WTC11 (cell line): ENCODE results near the gene ATF5. TPM values are rescaled to one million over a fixed set of nuclear protein-coding genes. Genes with fewer than 3 reads are reported as not detected.

Experiments
- ATAC-seq: fragments of 200-7000 bp; cut with Tn5 transposase; 2 replicates; pipeline ENCODE4 v1.10.0; 2021; ENCODE audit warnings: mild to moderate bottlenecking, moderate library complexity
- CTCF ChIA-PET: fragments of 300-600 bp; sonication (Branson Sonifier 250); formaldehyde crosslinking; loops from one replicate; lab custom pipeline; 2021; ENCODE audit warnings: antibody characterized with exemption; lab: Charles Lee
- POLR2A ChIA-PET: fragments of 350-600 bp; sonication (Branson Sonifier 250); formaldehyde crosslinking; loops from one replicate; lab custom pipeline; 2021; ENCODE audit warnings: antibody characterized with exemption; lab: Charles Lee
- DNase-seq: peaks from one replicate; pipeline ENCODE4 v3.0.0; 2021; ENCODE audit warnings: low spot score
- H3K27ac Mint-ChIP-seq: 2 replicates; pipeline ENCODE4 v1.8.0; 2021; ENCODE audit warnings: mixed read lengths
- H3K27me3 Mint-ChIP-seq: 2 replicates; pipeline ENCODE4 v1.8.0; 2021; ENCODE audit warnings: low read depth, mild to moderate bottlenecking, moderate library complexity, mixed read lengths
- H3K36me3 Mint-ChIP-seq: 2 replicates; pipeline ENCODE4 v1.8.0; 2021; ENCODE audit warnings: mixed read lengths
- H3K4me1 Mint-ChIP-seq: 2 replicates; pipeline ENCODE4 v1.8.0; 2022; ENCODE audit warnings: mixed read lengths
- H3K4me3 Mint-ChIP-seq: 2 replicates; pipeline ENCODE4 v1.8.0; 2021; ENCODE audit warnings: mild to moderate bottlenecking, moderate library complexity, mixed read lengths
- H3K9me3 Mint-ChIP-seq: 2 replicates; pipeline ENCODE4 v1.8.0; 2021; ENCODE audit warnings: mixed read lengths
- AR ChIP-seq: fragments of 250-450 bp; sonication (Bioruptor Pico); IDR thresholded peaks from 2 replicates; pipeline ENCODE4 v1.9.0; 2021; ENCODE audit warnings: mild to moderate bottlenecking
- ATF2 ChIP-seq: sonication (generic); formaldehyde crosslinking; IDR thresholded peaks from 2 replicates; pipeline ENCODE4 v1.8.1; 2022; ENCODE audit warnings: low read depth, missing genetic modification reagents, borderline replicate concordance
- CDX4 ChIP-seq: fragments of 250-450 bp; sonication (Bioruptor Pico); IDR thresholded peaks from 2 replicates; pipeline ENCODE4 v1.9.0; 2021; ENCODE audit warnings: moderate library complexity, mild to moderate bottlenecking, inconsistent platforms, borderline replicate concordance
- E2F1 ChIP-seq: sonication (generic); formaldehyde crosslinking; IDR thresholded peaks from 2 replicates; pipeline ENCODE4 v1.8.0; 2022; ENCODE audit warnings: mild to moderate bottlenecking, missing genetic modification reagents
- ELF4 ChIP-seq: sonication (generic); formaldehyde crosslinking; IDR thresholded peaks from 2 replicates; pipeline ENCODE4 v1.8.1; 2022; ENCODE audit warnings: low read depth, mild to moderate bottlenecking, moderate library complexity, missing genetic modification reagents
- GTF2I ChIP-seq: fragments of 250-450 bp; sonication (Bioruptor Pico); conservative IDR thresholded peaks from 2 replicates; pipeline ENCODE4 v1.4.0; 2021; ENCODE audit warnings: mild to moderate bottlenecking
- IRF2 ChIP-seq: sonication (generic); formaldehyde crosslinking; IDR thresholded peaks from 2 replicates; pipeline ENCODE4 v1.8.0; 2022; ENCODE audit warnings: low read depth, missing genetic modification reagents, borderline replicate concordance
- JAZF1 ChIP-seq: fragments of 250-450 bp; sonication (Bioruptor Pico); IDR thresholded peaks from 2 replicates; pipeline ENCODE4 v1.9.0; 2021; ENCODE audit warnings: moderate library complexity, mild to moderate bottlenecking, inconsistent platforms
- JUN ChIP-seq: sonication (generic); formaldehyde crosslinking; IDR thresholded peaks from 2 replicates; pipeline ENCODE4 v1.8.0; 2023; ENCODE audit warnings: mild to moderate bottlenecking, missing genetic modification reagents
- KAT7 ChIP-seq: sonication (generic); formaldehyde crosslinking; IDR thresholded peaks from 2 replicates; pipeline ENCODE4 v1.8.1; 2023; ENCODE audit warnings: missing genetic modification reagents, mild to moderate bottlenecking, borderline replicate concordance
- MYBL2 ChIP-seq: sonication (generic); formaldehyde crosslinking; IDR thresholded peaks from 2 replicates; pipeline ENCODE4 v1.8.1; 2023; ENCODE audit warnings: mild to moderate bottlenecking, moderate library complexity, missing genetic modification reagents
- OVOL2 ChIP-seq: fragments of 250-450 bp; sonication (Bioruptor Pico); IDR thresholded peaks from 2 replicates; pipeline ENCODE4 v1.9.0; 2021; ENCODE audit warnings: mild to moderate bottlenecking, borderline replicate concordance
- PRDM15 ChIP-seq: sonication (generic); formaldehyde crosslinking; IDR thresholded peaks from 2 replicates; pipeline ENCODE4 v1.8.0; 2022; ENCODE audit warnings: missing genetic modification reagents
- PREB ChIP-seq: sonication (generic); formaldehyde crosslinking; IDR thresholded peaks from 2 replicates; pipeline ENCODE4 v1.8.1; 2022; ENCODE audit warnings: mild to moderate bottlenecking, missing genetic modification reagents, moderate library complexity, borderline replicate concordance
- RORB ChIP-seq: fragments of 250-450 bp; sonication (Bioruptor Pico); IDR thresholded peaks from 2 replicates; pipeline ENCODE4 v1.9.0; 2021; ENCODE audit warnings: mild to moderate bottlenecking
- SP1 ChIP-seq: sonication (generic); formaldehyde crosslinking; conservative IDR thresholded peaks from 2 replicates; pipeline ENCODE4 v1.8.1; 2022; ENCODE audit warnings: missing genetic modification reagents
- TCF7 ChIP-seq: sonication (generic); formaldehyde crosslinking; IDR thresholded peaks from 2 replicates; pipeline ENCODE4 v1.8.0; 2022; ENCODE audit warnings: mild to moderate bottlenecking, low read depth, missing genetic modification reagents, moderate library complexity
- TEAD1 ChIP-seq: sonication (generic); formaldehyde crosslinking; IDR thresholded peaks from 2 replicates; pipeline ENCODE4 v1.8.0; 2022; ENCODE audit warnings: mild to moderate bottlenecking, missing genetic modification reagents
- USF1 ChIP-seq: sonication (generic); formaldehyde crosslinking; IDR thresholded peaks from 2 replicates; pipeline ENCODE4 v1.8.0; 2022; ENCODE audit warnings: mild to moderate bottlenecking, missing genetic modification reagents
- ZNF219 ChIP-seq: sonication (generic); formaldehyde crosslinking; IDR thresholded peaks from 2 replicates; pipeline ENCODE4 v1.8.0; 2023; ENCODE audit warnings: missing genetic modification reagents, mild to moderate bottlenecking, borderline replicate concordance
- ZNF232 ChIP-seq: sonication (generic); formaldehyde crosslinking; IDR thresholded peaks from 2 replicates; pipeline ENCODE4 v1.8.0; 2022; ENCODE audit warnings: mild to moderate bottlenecking, missing genetic modification reagents
- total RNA-seq: library from RNA; stranded (reverse); gene quantifications from 3 replicates; pipeline ENCODE4 v1.2.3, GENCODE V29; 2021

The ATF5 gene
- total RNA-seq, 1 experiment from 2014 or later: 10.8 TPM

GRCh38 chr19:49894011-49894664, 34.9 kb upstream of the ATF5 start (continued):
- no peak for TF ChIP-seq PREB
- TF ChIP-seq IRF2 (CRISPR knock-in tag): no peak
- no peak for TF ChIP-seq E2F1
- TF ChIP-seq TCF7 (CRISPR knock-in tag): no peak
- no peak for TF ChIP-seq USF1 (CRISPR knock-in tag)

- Mint-ChIP-seq H3K9me3 (no peaks in the 10 kb centered on the region), H3K4me3 (no peak overlapping the region), H3K36me3 (no peaks in the 10 kb centered on the region), H3K27ac (no peak overlapping the region), H3K27me3 (peaks cover 35% of the 10 kb centered on the region), H3K4me1 (peaks cover 15% of the 10 kb centered on the region)
- no peak for DNase-seq
- CTCF ChIA-PET: interaction anchor here (0.5 to 1.5 kb wide), 3 partner anchors 45 to 144 kb away, joined by 3 to 6 read pairs (median 4); no protein-coding TSS in a partner anchor
- POLR2A ChIA-PET: interaction anchor here (0.5 to 1.6 kb wide), 2 partner anchors 18 to 1050 kb away, joined by 3 to 4 read pairs; partner anchors contain the start of genes AKT1S1 and TBC1D17
- TF ChIP-seq ATF2 (CRISPR knock-in tag) (no peak), TCF7 (CRISPR knock-in tag) (no peak), ELF4 (CRISPR knock-in tag) (no peak), TEAD1 (no peak), IRF2 (CRISPR knock-in tag) (no peak), AR (CRISPR knock-in tag) (no peak), SP1 (CRISPR knock-in tag) (no peak), GTF2I (CRISPR knock-in tag) (no peak), KAT7 (CRISPR knock-in tag) (no peak), OVOL2 (CRISPR knock-in tag) (no peak), MYBL2 (CRISPR knock-in tag) (no peak), CDX4 (CRISPR knock-in tag) (no peak), ZNF232 (CRISPR knock-in tag) (no peak), PRDM15 (CRISPR knock-in tag) (no peak), RORB (CRISPR knock-in tag) (no peak), ZNF219 (CRISPR knock-in tag) (no peak), JAZF1 (no peak), JUN (CRISPR knock-in tag) (no peak)
- no peak for ATAC-seq
Observed at GRCh38 chr19:49894879-49895565, 34.0 kb upstream of the ATF5 start.
